ENCODE results near the gene NEUROD1. TPM values are rescaled to one million over a fixed set of nuclear protein-coding genes. Genes with fewer than 3 reads are reported as not detected.
"Not testable (repeated sequence)": the region's sequence is repeated elsewhere in the genome, so short reads cannot be mapped to it uniquely, and the experiment has no call there.

Gene NEUROD1
- 0.44 TPM in 1 of 2 replicates, not detected in the other for total RNA-seq (2014; rRNA removed; shearing (Covaris generic))

- peak; percentile 56 for DNase-seq (ENCODE audit: low read depth)
Observed at GRCh38 chr2:181680055-181680936, at the start of gene NEUROD1. Gene NEUROD1, minus strand, starts transcription at chr2:181680517. Its CDS starts 1,657 bp downstream, at chr2:181678860.

- DNase-seq (ENCODE audit: low read depth), result no peak
Observed at GRCh38 chr2:181725476-181725875, 45.2 kb upstream of the NEUROD1 start.

- DNase-seq (ENCODE audit: low read depth), result no peak
Observed at GRCh38 chr2:181724662-181725061, 44.3 kb upstream of the NEUROD1 start.

GRCh38 chr2:181723731-181724130, 43.4 kb upstream of the NEUROD1 start:
- no peak for DNase-seq (ENCODE audit: low read depth)

- peak; percentile 78 for DNase-seq (ENCODE audit: low read depth)
Observed at GRCh38 chr2:181715033-181715630, 34.8 kb upstream of the NEUROD1 start.

- not testable (repeated sequence) for DNase-seq (ENCODE audit: low read depth)
Observed at GRCh38 chr2:181711051-181711450, 30.7 kb upstream of the NEUROD1 start.

- DNase-seq (ENCODE audit: low read depth), result not testable (repeated sequence)
Observed at GRCh38 chr2:181702519-181702918, 22.2 kb upstream of the NEUROD1 start.

- no peak for DNase-seq (ENCODE audit: low read depth)
Observed at GRCh38 chr2:181698223-181698622, 17.9 kb upstream of the NEUROD1 start.

GRCh38 chr2:181697571-181697970, 17.3 kb upstream of the NEUROD1 start:
- no peak for DNase-seq (ENCODE audit: low read depth)

- DNase-seq (ENCODE audit: low read depth), result no peak
Observed at GRCh38 chr2:181697126-181697525, 16.8 kb upstream of the NEUROD1 start.

- no peak for DNase-seq (ENCODE audit: low read depth)
Observed at GRCh38 chr2:181694271-181694670, 14.0 kb upstream of the NEUROD1 start.

GRCh38 chr2:181690860-181691259, 10.5 kb upstream of the NEUROD1 start:
- DNase-seq (ENCODE audit: low read depth), result no peak

GRCh38 chr2:181686576-181687185, 6.4 kb upstream of the NEUROD1 start:
- DNase-seq (ENCODE audit: low read depth), result no peak

GRCh38 chr2:181685150-181685688, 4.9 kb upstream of the NEUROD1 start:
- DNase-seq (ENCODE audit: low read depth), result no peak

GRCh38 chr2:181684454-181685149, 4.3 kb upstream of the NEUROD1 start:
- DNase-seq (ENCODE audit: low read depth), result no peak

GRCh38 chr2:181683518-181684453, 3.5 kb upstream of the NEUROD1 start:
- peak; percentile 83 for DNase-seq (ENCODE audit: low read depth)

GRCh38 chr2:181682795-181683517, 2.6 kb upstream of the NEUROD1 start:
- DNase-seq (ENCODE audit: low read depth), result no peak

GRCh38 chr2:181682026-181682789, 1.9 kb upstream of the NEUROD1 start:
- no peak for DNase-seq (ENCODE audit: low read depth)

All from M059J (cell line).